Activated CD8-positive, alpha-beta memory T cell treated with anti-CD3 and anti-CD28 coated beads for 48 hours (primary cell): ENCODE measurements around the gene TBCD.

ENCODE experiments used
- DNase-seq, 3 experiments: peaks; one replicate each; pipeline ENCODE4 v3.0.0-alpha.2; 2020; ENCODE audit warnings: low read depth in 2 of 3, low spot score in 2 of 3

The TBCD gene

DNA sequence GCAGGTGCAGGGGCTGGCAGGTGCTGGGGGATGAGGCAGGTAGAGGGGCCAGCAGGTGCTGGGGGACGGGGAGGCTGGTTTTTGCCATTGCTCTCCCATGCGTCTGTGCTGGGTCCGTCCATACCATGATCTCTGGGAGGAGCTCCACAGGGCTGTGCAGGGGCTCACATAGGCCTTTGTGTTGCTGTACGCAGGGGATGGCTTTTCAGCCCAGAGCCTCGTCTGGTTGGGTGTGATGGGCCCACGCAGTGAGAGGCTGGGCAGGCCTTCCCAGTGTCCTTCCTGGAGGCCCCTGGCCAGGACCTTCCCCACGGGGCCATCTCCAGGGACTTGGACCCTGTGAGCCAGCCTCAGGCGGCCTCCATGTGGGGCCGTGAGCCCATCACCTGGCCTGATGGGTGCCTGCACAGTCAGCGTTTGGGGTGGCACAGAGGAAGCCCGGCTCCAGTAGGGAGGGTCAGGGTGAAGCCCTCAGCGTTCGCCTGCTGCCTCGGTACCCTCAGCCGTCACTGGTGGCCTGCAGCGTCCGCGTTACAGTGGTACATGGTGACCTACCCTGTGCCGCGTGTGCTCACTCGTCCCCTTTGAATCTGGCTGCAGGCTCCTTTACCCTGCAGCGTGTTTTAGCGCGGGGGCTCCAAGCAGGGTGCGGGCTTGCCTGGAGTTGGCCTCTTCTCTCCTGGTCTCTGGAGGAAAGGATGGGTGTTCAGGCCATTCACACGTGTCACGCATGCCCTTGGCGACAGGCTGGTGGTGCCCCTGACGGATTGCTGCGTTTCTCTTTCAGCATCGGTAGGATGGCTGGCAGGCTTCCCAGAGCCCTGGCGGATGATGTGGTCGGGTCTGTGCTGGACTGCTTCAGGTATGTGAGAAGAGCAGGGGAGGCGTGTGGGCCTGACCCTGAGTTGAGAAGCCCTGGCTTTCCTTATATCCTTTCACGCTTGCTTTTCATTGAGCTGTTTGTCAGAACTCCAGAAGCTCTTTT lies 57.3 kb downstream of the TBCD start:
- no peak for DNase-seq

DNA sequence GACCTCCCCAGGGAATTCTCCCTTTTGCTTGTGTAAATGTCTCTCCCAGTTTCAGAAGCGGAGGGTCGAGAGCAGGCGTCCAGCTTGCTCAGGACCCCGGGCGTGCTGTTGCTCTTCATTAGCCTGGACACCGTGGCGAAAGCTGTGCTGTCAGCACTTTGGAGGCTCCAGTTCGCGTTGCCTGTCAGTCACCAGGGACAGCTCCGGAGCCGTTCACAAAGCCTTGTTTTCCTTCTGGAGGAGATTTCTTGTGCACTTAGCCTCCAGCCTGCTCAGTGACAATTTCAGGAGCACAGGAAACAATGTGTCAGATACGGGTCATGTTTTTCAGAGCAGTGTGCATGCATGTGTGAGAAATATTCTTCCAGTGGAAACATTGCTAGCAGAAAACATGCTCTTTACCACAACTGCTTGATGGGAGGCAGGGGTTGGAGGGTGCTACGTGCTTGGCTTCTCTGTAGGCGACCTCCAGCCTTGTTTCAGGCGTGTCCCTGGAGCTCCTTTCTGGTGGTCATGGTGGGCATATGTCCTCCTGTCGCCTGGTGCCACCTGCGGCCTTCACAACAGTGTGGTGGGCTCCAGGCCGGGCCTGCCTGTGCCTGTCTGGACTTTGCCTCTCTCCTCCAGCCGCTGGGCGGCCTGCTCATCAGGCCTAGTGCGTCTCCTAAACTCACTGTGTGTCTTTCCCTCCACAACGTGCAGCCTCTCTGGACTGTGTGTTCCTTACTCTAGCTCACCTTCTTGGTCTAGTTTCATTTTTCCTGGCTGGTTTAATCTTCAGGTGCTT lies 59.0 kb downstream of the TBCD start:
- DNase-seq = no peak

DNA sequence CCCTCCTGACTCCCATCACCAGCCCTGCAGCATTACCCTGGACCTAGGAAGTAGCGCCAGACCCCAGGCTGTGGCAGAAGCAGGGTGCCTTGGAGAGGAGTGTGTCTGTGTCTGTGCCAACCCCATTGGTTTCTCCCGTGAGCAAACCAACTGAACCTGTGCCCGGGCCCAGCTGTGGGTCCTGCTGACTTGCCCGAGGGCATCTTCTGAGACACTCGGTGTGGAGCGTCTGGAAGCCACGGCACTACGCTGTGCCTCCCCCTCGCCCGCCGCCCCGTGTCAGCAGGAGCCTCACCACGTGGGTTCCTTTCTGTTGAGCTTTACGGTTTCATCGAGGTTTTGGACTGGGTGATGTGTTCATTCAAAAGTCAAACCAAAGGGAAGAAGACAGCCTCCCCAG lies 60.2 kb downstream of the TBCD start:
- DNase-seq = no peak

DNA sequence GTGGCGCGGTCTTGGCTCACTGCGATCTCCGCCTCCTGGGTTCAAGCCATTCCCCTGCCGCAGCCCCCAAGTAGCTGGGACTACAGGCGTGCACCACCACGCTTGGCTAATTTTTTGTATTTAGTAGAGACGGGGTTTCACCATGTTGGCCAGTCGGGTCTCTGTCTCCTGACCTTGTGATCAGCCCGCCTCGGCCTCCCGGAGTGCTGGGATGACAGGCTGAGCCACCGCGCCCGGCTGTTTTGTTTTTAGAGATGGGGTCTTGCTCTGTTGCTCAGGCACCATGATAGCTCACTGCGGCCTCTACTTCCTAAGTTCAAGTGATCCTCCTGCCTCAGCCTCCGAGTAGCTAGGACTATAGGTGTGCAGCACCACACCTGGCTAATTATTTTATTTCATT lies 60.7 kb downstream of the TBCD start:
- DNase-seq = no peak

DNA sequence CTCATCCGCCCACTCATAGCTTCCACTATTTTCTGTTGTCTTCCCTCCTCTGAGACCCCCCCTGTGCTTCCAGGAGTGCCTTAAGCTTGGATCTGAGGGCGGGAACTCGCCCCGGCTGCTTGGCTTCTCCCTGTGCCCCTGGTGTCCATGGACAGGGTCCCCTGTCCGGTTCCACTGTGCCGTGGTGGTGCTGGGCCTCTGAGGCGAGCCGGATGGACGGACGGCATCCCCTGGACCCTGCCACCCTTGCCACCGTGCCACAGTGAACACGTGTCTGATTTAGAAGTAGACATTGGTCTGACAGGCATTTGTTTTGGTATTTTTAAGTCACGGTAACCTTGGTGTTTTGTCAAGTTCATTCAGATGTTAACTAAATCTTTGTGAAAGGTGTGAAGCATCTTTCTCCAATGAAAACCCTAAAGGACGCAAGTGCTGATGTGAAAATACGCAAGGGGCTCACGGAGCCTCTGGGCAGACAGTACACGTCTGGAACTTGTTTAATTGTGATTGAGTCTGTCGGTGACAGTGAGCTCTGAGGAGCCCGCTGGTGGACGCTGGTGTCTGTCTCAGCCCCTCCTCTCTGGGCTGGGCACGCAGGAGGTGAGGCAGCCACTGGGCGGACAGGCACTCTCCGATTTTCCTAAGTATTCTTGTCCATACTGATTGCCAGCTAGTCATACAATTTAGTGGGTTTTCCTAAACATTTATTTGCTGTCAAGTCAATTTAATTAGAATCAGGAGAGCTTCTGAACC lies 61.6 kb downstream of the TBCD start:
- DNase-seq = no peak

DNA sequence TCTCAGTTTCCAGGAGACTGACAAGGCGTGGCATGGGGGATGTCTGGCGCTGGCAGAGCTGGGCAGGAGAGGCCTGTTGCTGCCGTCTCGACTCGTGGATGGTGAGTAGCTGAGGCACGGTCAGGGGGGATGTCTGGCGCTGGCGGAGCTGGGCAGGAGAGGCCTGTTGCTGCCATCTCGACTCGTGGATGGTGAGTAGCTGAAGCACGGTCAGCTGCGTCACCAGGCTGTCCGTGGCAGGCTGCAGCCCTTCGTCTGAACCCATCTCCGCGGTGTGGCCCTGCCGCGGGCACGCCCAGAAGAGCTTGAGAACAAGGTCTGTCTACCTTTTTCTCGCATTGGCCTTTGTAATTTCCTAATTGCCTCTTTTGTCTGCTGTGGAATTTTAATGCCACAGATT lies 63.0 kb downstream of the TBCD start:
- DNase-seq = no peak

DNA sequence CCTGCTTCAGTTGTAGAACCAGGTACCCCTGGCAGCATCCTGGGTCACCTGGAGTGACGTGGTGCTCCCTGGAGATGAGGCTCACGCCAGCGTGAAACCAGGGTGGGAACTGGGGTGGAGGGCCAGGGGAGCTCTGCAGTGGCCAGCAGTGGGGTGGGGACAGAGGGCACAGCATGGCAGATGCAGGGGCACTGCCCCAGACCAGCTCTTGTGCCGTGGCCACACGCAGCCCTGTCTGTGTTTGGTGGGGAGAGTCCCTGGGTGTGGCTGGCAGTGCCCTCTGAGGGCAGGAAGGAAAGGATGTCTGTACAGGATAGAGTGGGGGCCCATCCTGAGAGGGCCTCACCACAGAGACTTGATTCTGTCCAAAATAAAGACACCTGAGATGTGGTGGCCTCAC lies 63.5 kb downstream of the TBCD start:
- no peak for DNase-seq

DNA sequence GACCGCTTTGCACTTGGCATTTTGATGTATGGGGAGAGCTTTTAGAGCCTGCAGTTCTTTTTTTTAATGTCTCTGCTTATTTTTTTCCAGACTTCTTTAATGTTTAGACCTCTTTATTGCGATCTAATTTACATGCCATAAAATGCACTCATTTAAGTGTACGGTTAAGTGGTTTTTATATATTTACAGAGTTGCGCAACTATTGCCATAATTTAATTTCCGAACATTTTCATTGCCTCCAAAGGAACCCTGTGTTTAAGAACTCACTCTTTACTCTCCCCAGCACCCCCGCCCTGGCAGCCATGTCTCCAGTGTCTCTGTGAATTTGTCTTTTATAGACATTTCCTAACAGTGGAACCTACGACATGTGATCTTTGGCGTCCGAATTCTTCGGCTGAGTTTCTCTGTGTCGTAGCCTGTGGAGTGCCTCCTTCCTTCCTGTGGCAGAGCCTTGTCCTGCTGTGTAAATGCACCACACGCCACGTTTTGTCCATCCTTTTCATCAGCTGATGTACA lies 64.0 kb downstream of the TBCD start:
- no peak for DNase-seq

DNA sequence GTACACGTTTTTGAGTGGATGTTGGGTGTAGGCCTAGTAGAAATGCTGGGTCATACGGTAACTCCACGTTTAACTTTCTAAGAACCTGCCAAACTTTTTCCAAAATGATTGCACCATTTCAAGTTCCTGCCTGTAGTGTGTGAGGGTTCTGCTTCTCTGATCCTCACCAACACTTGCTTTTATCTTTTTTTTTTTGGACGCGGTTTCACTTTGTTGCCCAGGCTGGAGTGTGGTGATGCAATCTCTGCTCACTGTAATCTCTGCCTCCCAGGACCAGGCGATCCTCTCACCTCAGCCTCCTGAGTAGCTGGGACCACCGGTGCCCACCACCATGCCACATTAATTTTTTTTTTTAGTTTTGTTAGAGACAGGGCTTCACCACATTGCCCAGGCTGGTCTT lies 64.5 kb downstream of the TBCD start:
- no peak for DNase-seq

DNA sequence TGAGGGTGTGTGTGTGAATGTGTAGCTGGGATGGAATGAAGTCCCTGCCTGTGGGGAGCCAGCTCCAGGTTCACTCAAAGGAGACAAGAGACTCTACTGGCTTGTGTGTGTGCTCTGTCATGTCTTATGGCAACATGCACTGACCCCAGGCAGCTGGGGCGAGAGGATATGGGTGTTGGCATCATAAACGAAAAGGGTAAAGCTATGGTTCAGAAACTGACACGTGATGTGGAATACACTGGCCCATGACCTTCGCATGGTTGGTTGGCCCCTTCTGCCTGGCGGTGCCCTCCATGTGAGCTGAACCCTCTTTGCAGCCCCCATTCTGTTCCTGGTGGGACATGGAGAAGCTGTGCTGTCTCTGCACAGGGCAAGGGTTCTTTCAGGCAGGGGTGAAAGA lies 66.1 kb downstream of the TBCD start:
- DNase-seq = no peak

DNA sequence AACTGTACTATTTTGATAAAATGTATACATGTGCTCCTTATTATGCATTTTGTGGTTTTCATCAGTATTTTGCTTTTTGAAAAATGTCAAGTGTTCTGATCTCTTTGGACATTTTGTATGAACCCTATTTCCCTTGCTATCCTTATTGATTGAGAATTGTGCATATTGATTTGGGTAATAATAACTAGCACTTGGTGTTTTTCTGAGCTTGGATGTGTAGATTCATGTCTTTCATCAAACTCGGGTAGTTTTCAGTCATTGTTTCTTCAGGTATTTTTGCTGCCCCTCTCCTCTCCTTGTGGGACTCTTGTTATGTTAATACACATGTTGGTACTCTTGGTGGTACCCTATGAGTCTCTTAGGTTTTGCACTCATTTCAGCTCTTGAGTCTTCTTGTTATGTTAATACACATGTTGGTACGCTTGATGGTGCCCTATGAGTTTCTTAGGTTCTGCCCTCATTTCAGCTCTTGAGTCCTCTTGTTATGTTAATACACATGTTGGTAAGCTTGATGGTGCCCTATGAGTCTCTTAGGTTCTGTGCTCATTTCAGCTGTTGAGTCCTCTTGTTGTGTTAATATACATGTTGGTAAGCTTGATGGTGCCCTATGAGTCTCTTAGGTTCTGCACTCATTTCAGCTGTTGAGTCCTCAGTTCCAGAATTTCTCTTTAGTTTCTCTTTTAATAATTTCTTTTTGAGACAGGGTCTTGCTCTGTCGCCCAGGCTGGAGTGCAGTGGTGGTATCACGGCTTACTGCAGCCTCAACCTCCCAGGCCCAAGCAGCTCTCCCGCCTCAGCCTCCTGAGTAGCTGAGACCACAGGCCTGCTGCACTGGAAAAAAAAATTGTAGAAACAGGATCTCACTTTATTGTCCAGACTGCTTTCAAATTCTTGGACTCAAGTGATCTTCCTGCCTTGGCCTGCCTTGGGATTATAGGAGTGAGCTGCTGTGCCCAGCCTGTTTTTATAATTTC lies 68.7 kb downstream of the TBCD start:
- no peak for DNase-seq

DNA sequence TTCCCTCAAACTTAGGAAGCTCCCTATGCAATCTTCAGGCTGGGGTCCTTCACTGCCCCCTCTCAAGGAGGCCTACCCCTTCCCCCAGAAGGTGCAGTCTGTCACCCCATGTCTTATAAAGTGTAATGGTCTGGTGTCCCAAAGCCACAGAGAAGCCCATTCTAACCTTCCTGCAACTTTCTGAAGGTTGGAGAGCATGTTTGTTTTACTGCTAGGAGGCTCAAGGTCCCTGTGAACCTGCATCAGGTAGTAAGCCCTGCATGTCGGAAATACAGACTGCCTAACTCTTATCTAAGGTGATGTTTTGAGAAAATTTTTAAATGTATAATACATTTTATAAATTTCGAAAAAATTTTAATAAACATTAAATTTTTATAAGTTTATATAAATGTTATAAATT lies 69.7 kb downstream of the TBCD start:
- DNase-seq = no peak

DNA sequence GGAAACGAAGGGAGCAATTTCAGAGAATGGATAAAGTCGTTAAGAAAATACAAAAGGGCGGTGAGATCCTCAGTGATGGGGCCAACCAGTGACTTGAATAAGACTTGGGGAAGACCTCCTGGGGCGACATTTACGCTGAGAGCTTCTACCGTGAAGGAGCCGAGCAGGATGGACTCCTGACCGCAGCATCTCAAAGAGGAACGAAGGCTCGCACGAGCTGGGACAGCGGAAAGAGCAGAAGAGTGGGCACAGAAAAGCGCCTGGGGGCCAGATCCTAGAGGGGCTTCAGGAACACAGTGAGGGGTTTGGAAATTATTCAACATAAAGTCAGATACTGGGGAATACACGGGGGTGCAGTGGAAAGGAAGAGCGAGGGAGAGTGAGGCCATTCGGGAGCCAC lies 70.4 kb downstream of the TBCD start:
- DNase-seq = no peak

DNA sequence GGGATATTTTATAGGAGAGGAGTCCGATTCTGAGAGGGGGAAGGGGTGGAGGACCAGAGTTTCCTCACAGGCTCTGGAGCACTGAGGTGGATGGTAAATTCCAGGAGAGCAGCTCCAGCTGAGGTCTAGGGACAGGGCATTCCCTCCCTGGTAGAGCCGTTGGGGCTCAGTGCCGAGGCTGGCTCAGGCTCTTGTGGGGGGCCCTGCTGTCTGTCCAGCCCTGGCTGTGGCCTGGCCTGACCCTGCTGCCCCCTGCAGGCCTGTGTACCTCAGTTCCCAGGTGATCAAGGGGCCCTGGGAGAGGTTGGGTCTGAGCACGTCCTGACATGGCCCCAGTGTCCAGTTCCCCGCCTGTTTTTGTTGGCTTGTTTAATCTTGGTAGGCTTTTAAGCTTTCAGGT lies 71.1 kb downstream of the TBCD start:
- DNase-seq = no peak

DNA sequence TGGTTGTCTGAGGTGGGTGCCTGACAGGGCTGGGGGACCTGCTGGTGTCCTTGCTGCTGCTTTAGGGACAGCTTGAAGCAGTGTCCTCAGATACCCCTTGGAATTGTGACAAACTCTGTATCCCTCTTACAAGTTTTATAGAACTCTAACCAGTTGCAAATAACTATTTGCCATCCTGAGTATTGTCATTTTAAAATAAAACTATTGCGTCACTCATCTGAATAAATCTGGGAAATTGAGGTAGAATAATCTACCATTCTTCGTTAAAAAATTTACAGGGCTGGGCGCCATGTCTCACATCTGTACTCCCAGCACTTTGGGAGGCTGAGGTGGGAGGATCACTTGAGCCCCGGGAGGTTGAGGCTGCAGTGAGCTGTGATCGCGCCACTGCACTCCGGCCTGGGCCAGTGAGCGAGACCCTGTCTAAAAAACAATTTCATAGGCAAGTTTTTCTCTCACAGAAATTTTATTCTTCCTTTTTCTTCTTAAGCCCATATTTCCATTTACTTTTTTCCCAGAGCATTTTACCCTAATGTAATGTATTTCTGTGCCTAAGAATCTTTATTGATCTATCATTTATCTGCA lies 73.8 kb downstream of the TBCD start:
- DNase-seq = no peak

DNA sequence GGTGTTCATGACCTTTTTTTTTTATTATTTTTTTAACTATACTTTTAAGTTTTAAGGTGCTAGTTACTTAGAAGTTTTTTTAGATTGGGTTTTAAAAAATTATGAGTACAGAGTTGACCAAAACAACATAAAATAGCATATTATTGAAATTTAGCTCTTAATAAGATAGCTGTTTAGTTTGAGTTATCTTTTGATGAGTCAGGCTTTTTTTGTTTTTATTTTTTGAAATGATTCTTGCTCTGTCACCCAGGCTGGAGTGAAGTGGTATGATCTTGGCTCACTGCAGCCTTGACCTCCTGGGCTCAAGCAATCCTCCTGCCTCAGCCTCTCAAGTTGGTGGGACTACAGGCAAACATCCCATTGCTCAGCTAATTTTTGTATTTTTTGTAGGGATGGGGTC lies 74.3 kb downstream of the TBCD start:
- DNase-seq = no peak

DNA sequence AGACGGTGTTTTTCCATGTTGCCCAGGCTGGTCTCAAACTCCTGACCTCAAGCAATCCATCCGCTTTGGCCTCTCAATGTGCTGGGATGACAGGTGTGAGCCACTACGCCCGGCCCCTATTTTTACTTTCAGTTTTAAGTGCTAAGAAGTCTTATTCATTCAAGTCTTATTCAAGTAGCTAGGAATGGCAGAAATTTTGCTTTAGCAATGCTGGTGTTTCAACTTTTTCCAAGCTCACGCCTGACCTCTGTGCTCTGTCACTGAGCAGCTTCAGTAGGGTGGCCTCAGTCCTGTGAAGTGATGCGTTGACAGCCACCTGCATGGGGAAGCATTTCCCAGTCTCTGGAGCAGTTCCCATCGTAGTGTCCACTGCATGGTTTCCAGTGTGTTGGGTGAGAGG lies 75.1 kb downstream of the TBCD start:
- no peak for DNase-seq

DNA sequence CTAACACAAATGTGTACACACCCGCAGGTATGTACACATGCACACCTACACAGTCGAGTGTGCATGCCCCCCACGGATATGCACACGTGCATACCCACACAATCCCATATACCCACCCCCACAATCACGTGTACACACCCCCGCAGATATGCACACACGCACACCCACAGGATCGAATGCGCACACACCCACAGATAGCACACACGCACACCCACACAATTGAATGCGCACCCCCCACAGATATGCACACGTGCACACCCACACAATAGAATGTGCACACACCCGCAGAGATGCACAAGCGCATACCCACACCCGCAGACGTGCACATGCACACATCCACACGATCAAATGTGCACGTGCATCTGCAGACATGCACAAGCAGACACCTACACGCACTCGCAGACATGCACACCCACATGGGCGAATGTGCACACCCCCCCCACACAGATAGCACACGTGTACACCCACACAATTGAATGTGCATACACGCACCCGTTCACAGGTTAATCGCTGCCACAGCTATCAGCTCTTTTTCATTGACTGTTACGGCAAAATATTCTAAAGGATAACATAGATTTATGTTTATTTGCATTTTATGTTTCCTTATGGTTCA lies 77.1 kb downstream of the TBCD start:
- no peak for DNase-seq

DNA sequence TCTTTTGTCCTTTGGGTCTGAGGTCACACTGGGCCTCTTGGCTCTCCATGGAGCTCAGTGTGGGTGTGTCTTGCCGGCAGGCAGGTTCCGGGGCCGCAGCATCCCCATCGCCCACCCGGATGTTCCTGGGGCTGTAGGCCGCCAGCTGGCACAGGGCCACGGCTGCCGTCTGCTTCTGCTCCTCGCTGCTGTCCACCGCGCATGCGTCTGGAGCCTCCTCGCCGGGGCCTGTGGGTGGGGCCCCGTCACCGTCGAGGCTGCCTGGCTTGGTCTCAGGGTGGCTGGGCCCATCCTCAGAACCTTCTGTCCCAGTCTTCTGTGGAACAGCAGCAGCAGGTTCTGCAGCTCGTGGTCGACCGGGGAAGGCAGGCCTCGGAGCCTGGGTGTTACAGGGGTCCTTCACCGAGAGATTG lies 78.4 kb downstream of the TBCD start:
- DNase-seq = no peak
